ENCODE measurements around the gene HEATR5A. TPM values are rescaled to one million over a fixed set of nuclear protein-coding genes. Genes with fewer than 3 reads are reported as not detected.

Gene HEATR5A
- total and polyA plus RNA-seq, 2 of the 13 experiments (the other 11 are each of a cell fraction or from before 2014, with no cell fraction given), result 36.4 to 105 TPM

GRCh38 chr14:31251028-31251958 lies 169.1 kb downstream of the HEATR5A start (continued):
- TF ChIP-seq ZNF431 (CRISPR knock-in tag; IDR thresholded peaks at IDR 0.05; ENCODE audit: borderline replicate concordance, low read depth), result no peak
- TF ChIP-seq ZNF263 (CRISPR knock-in tag; IDR thresholded peaks at IDR 0.05), result peak; percentile 27; the same call in 1 of the 2 replicates
- TF ChIP-seq BORCS8-MEF2B (CRISPR knock-in tag; IDR thresholded peaks at IDR 0.05), result 0 out of 2 replicates have a peak, but pooled peaks have one; percentile 18
- TF ChIP-seq ZBTB26 (CRISPR knock-in tag; IDR thresholded peaks at IDR 0.05; ENCODE audit: borderline replicate concordance), result 0 out of 2 replicates have a peak, but pooled peaks have one; percentile 56
- TF ChIP-seq THAP7 (CRISPR knock-in tag; IDR thresholded peaks at IDR 0.05), result peak; percentile 65; the same call in 1 of the 2 replicates
- TF ChIP-seq KMT2A (CRISPR knock-in tag; IDR thresholded peaks at IDR 0.05), result no peak
- no peak for TF ChIP-seq ZNF747 (CRISPR knock-in tag; IDR thresholded peaks at IDR 0.05; ENCODE audit: borderline replicate concordance)
- TF ChIP-seq PTBP1 (IDR thresholded peaks at IDR 0.05; ENCODE audit: low read depth, low read length, poor library complexity, severe bottlenecking), result no peak
- TF ChIP-seq BCL6 (CRISPR knock-in tag; IDR thresholded peaks at IDR 0.05), result 0 out of 2 replicates have a peak, but pooled peaks have one; percentile 21
- TF ChIP-seq ZNF770 (CRISPR knock-in tag; IDR thresholded peaks at IDR 0.05), result peak; percentile 90
- TF ChIP-seq ZC3H4 (CRISPR knock-in tag; IDR thresholded peaks at IDR 0.05; ENCODE audit: borderline replicate concordance), result no peak
- TF ChIP-seq ZMYM4 (CRISPR knock-in tag; IDR thresholded peaks at IDR 0.05), result peak; percentile 94
- 0 out of 2 replicates have a peak, but pooled peaks have one; percentile 13 for TF ChIP-seq KDM2A (CRISPR knock-in tag; IDR thresholded peaks at IDR 0.05; ENCODE audit: borderline replicate concordance, low read depth)
- TF ChIP-seq MBNL3 (CRISPR knock-in tag; conservative IDR thresholded peaks at IDR 0.05), result no peak
- TF ChIP-seq SOX13 (IDR thresholded peaks at IDR 0.05), result no peak
- peak in 1 of 2 experiments; percentile 70; a peak in 2 of 4 replicates for TF ChIP-seq SOX13 (CRISPR knock-in tag; conservative IDR thresholded peaks at IDR 0.05 in 1 of 2, IDR thresholded peaks at IDR 0.05 in 1 of 2)
- TF ChIP-seq DMAP1 (CRISPR knock-in tag; IDR thresholded peaks at IDR 0.05), result peak; percentile 51; the same call in 1 of the 2 replicates
- peak in 1 of 2 experiments; percentile 94; a peak in 2 of 4 replicates for TF ChIP-seq NR2F1 (CRISPR knock-in tag; IDR thresholded peaks at IDR 0.05)
- no peak for TF ChIP-seq CBX2 (IDR thresholded peaks at IDR 0.05; ENCODE audit: low read depth, low read length)
- no peak for TF ChIP-seq CBX2 (CRISPR knock-in tag; IDR thresholded peaks at IDR 0.05; ENCODE audit: low read depth)
- peak; percentile 67 for TF ChIP-seq ZFY (CRISPR knock-in tag; IDR thresholded peaks at IDR 0.05)
- peak; percentile 60; the same call in 1 of the 2 replicates for TF ChIP-seq TARDBP (CRISPR knock-in tag; IDR thresholded peaks at IDR 0.05)
- peak; percentile 73 for TF ChIP-seq HDAC2 (CRISPR knock-in tag; IDR thresholded peaks at IDR 0.05)
- peak; percentile 88 for TF ChIP-seq ZNF501 (CRISPR knock-in tag; IDR thresholded peaks at IDR 0.05)
- 0 out of 2 replicates have a peak, but pooled peaks have one; percentile 25 for TF ChIP-seq ZNF333 (CRISPR knock-in tag; IDR thresholded peaks at IDR 0.05; ENCODE audit: borderline replicate concordance)
- TF ChIP-seq MYNN (CRISPR knock-in tag; IDR thresholded peaks at IDR 0.05; ENCODE audit: low read depth), result no peak
